GM23338 (cell line): Measurements from ENCODE around the gene GPR78. TPM values are rescaled to one million over a fixed set of nuclear protein-coding genes. Genes with fewer than 3 reads are reported as not detected.

Source experiments
- ATAC-seq: fragments of 200-7000 bp; cut with Tn5 transposase; 3 replicates; pipeline ENCODE4 v1.9.1; 2020
- DNase-seq: peaks from one replicate; pipeline ENCODE4 v3.0.0-alpha.2; 2015; ENCODE audit warnings: low spot score
- H2AFZ ChIP-seq: fragments of 200-600 bp; sonication (generic); 2 replicates; pipeline ENCODE4 v1.8.0; 2016; ENCODE audit warnings: antibody characterized with exemption, mild to moderate bottlenecking, moderate library complexity
- H3F3A ChIP-seq: fragments of 200-600 bp; sonication (generic); replicated peaks from 2 replicates; pipeline ENCODE4 v1.8.0; 2017; ENCODE audit warnings: antibody characterized with exemption, mixed run types, low read depth
- H3K27ac ChIP-seq: fragments of 200-600 bp; sonication (generic); 2 replicates; pipeline ENCODE4 v1.6.1; 2016; ENCODE audit warnings: low read depth
- H3K27me3 ChIP-seq: fragments of 200-600 bp; sonication (generic); 2 replicates; pipeline ENCODE4 v1.8.0; 2016; ENCODE audit warnings: mild to moderate bottlenecking, mixed run types, moderate library complexity; ENCODE audit not compliant: insufficient read depth
- H3K36me3 ChIP-seq: fragments of 200-600 bp; sonication (generic); 2 replicates; pipeline ENCODE4 v1.8.0; 2016; ENCODE audit warnings: mild to moderate bottlenecking; ENCODE audit not compliant: insufficient read depth
- H3K4me1 ChIP-seq: fragments of 200-600 bp; sonication (generic); 2 replicates; pipeline ENCODE4 v1.8.0; 2016; ENCODE audit warnings: mild to moderate bottlenecking, moderate library complexity; ENCODE audit not compliant: insufficient read depth
- H3K4me2 ChIP-seq: fragments of 200-600 bp; sonication (generic); 2 replicates; pipeline ENCODE4 v1.7.1; 2017; ENCODE audit warnings: mixed run types
- H3K4me3 ChIP-seq: fragments of 200-600 bp; sonication (generic); 2 replicates; pipeline ENCODE4 v1.6.1; 2016; ENCODE audit warnings: mixed run types
- H3K79me2 ChIP-seq: fragments of 200-600 bp; sonication (generic); replicated peaks from 2 replicates; pipeline ENCODE4 v1.8.0; 2017; ENCODE audit warnings: mild to moderate bottlenecking; ENCODE audit not compliant: insufficient read depth
- H3K9me2 ChIP-seq: fragments of 200-600 bp; sonication (generic); 2 replicates; pipeline ENCODE4 v1.8.0; 2017; ENCODE audit not compliant: insufficient read depth
- H4K20me1 ChIP-seq: fragments of 200-600 bp; sonication (generic); replicated peaks from 2 replicates; pipeline ENCODE4 v1.8.0; 2017; ENCODE audit warnings: mild to moderate bottlenecking; ENCODE audit not compliant: insufficient read depth
- H3K27ac Mint-ChIP-seq: 2 replicates; pipeline ENCODE4 v1.8.0; 2020; ENCODE audit warnings: inconsistent platforms, mild to moderate bottlenecking, moderate library complexity, mixed read lengths
- H3K27me3 Mint-ChIP-seq: 3 replicates; pipeline ENCODE4 v1.8.0; 2022; ENCODE audit warnings: low read depth, mild to moderate bottlenecking, moderate library complexity, mixed read lengths, inconsistent platforms; ENCODE audit not compliant: insufficient read depth, poor library complexity
- H3K36me3 Mint-ChIP-seq: 3 replicates; pipeline ENCODE4 v1.8.0; 2021; ENCODE audit warnings: low read depth, mild to moderate bottlenecking, inconsistent platforms, moderate library complexity, mixed read lengths
- H3K4me1 Mint-ChIP-seq: 3 replicates; pipeline ENCODE4 v1.8.0; 2020; ENCODE audit warnings: mild to moderate bottlenecking, inconsistent platforms, mixed read lengths
- H3K4me3 Mint-ChIP-seq: 3 replicates; pipeline ENCODE4 v1.8.0; 2021; ENCODE audit warnings: moderate library complexity, mild to moderate bottlenecking, inconsistent platforms, mixed read lengths
- H3K9me3 Mint-ChIP-seq: 3 replicates; pipeline ENCODE4 v1.8.0; 2020; ENCODE audit warnings: moderate library complexity, mild to moderate bottlenecking, inconsistent platforms, mixed read lengths
- CREB1 ChIP-seq: fragments of 250-450 bp; sonication (Bioruptor Pico); IDR thresholded peaks from 2 replicates; pipeline ENCODE4 v1.5.0; 2020; ENCODE audit warnings: low read depth, mild to moderate bottlenecking, moderate library complexity
- EZH2 ChIP-seq: fragments of 200-600 bp; sonication (generic); IDR thresholded peaks from one replicate; pipeline ENCODE4 v1.8.0; 2017; ENCODE audit warnings: antibody characterized with exemption, mild to moderate bottlenecking, low read depth; ENCODE audit not compliant: unreplicated experiment
- EZH2phosphoT487 ChIP-seq: fragments of 200-600 bp; sonication (generic); IDR thresholded peaks from one replicate; pipeline ENCODE4 v1.8.1; 2018; ENCODE audit warnings: antibody characterized with exemption; ENCODE audit not compliant: unreplicated experiment
- JUNB ChIP-seq: IDR thresholded peaks from one replicate; pipeline ENCODE4 v1.6.1; 2016; ENCODE audit warnings: antibody characterized with exemption; ENCODE audit not compliant: unreplicated experiment
- NANOG ChIP-seq: IDR thresholded peaks from 2 replicates; pipeline ENCODE4 v1.6.1; 2016; ENCODE audit warnings: antibody characterized with exemption, borderline replicate concordance
- POLR2AphosphoS5 ChIP-seq: IDR thresholded peaks from 2 replicates; pipeline ENCODE4 v1.6.1; 2016; ENCODE audit warnings: antibody characterized with exemption, low read depth
- REST ChIP-seq: IDR thresholded peaks from one replicate; pipeline ENCODE4 v1.6.1; 2018; ENCODE audit warnings: antibody characterized with exemption; ENCODE audit not compliant: unreplicated experiment
- STAT1 ChIP-seq: IDR thresholded peaks from one replicate; pipeline ENCODE4 v1.6.1; 2016; ENCODE audit warnings: antibody characterized with exemption; ENCODE audit not compliant: unreplicated experiment
- ZNF114 ChIP-seq: fragments of 250-450 bp; sonication (Bioruptor Pico); IDR thresholded peaks from 2 replicates; pipeline ENCODE4 v1.5.0; 2020; ENCODE audit warnings: mild to moderate bottlenecking, moderate library complexity
- ZNF331 ChIP-seq: fragments of 250-450 bp; sonication (Bioruptor Pico); IDR thresholded peaks from 2 replicates; pipeline ENCODE4 v1.5.0; 2020; ENCODE audit warnings: low read depth, mild to moderate bottlenecking, moderate library complexity
- ZNF462 ChIP-seq: fragments of 250-450 bp; sonication (Bioruptor Pico); IDR thresholded peaks from 2 replicates; pipeline ENCODE4 v1.5.0; 2020; ENCODE audit warnings: mild to moderate bottlenecking, moderate library complexity
- polyA plus RNA-seq: library from polyadenylated mRNA; unstranded; fragments of >200 nt; fragmentation: Nextera tagmentation; extraction: Ambion mirVana; gene quantifications from 2 replicates; pipeline ENCODE4 v1.2.1, GENCODE V29; 2016
- total RNA-seq: library from RNA; depleted of rRNA; stranded (reverse); fragments of >200 nt; shearing (Covaris generic); gene quantifications from 2 replicates; pipeline ENCODE4 v1.2.3, GENCODE V29; 2014
- TF ChIP-seq, protein P1 (sequence below), 2 experiments: fragments of 200-600 bp in 1 of 2; sonication (generic) in 1 of 2; conservative IDR thresholded peaks; 2 replicates each; pipeline versions ENCODE4 v1.5.1 to v1.6.1; 2016 to 2017; ENCODE audit warnings: antibody characterized with exemption in 2 of 2, low read depth in 2 of 2, mild to moderate bottlenecking in 2 of 2, moderate library complexity in 1 of 2
- TF ChIP-seq, protein P2 (sequence below): IDR thresholded peaks from 2 replicates; pipeline ENCODE4 v1.6.1; 2016; ENCODE audit warnings: antibody characterized with exemption

Gene GPR78
- total and polyA plus RNA-seq, 2 experiments from 2014 or later: 0.82 to 2.7 TPM

DNA sequence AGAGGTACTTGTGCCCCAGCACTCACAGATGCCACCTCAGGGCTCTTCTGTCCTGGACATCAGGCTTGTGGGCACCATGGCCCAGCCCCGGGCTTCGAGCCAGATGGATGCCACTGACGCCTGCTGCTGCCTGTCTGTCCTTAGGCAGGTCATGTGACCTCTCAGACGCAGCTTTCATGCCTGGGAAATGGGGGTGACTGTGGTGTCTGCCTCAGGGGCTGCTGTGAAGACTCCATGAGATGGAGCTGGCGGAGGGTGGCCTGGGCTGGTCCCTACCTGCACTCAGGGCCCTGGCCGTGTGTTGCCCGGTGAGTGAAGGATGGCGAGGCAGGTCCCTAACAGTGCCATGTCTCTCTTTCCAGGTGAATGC is 18.9 kb downstream of the GPR78 start:
- Mint-ChIP-seq H3K36me3 (peaks cover 6% of the 10 kb centered on the region), H3K4me1 (peaks cover 5% of the 10 kb centered on the region), H3K27me3 (peaks cover 1% of the 10 kb centered on the region), H3K27ac (no peak overlapping the region), H3K4me3 (no peak overlapping the region), H3K9me3 (no peaks in the 10 kb centered on the region)
- H3K4me2 ChIP-seq: no peak overlapping the region
- H3K27ac ChIP-seq: no peak overlapping the region
- H3K27me3 ChIP-seq: no peaks in the 10 kb centered on the region
- no peak overlapping the region for H3K4me3 ChIP-seq
- no peaks in the 10 kb centered on the region for H3K9me2 ChIP-seq
- DNase-seq (no peak), ATAC-seq (no peak)
- peaks cover 2% of the 10 kb centered on the region; the same call in 1 of the 2 replicates for H3K4me1 ChIP-seq
- peaks cover 8% of the 10 kb centered on the region; the same call in 1 of the 2 replicates for H4K20me1 ChIP-seq
- no peaks in the 10 kb centered on the region for H3K36me3 ChIP-seq
- no peaks in the 10 kb centered on the region for H3F3A ChIP-seq
- H3K79me2 ChIP-seq: peaks cover 12% of the 10 kb centered on the region
- TF ChIP-seq STAT1 (no peak), ZNF114 (CRISPR knock-in tag) (no peak), ZNF331 (no peak), EZH2 (no peak), ZNF462 (no peak), NANOG (no peak), CREB1 (no peak), REST (no peak), JUNB (no peak), EZH2phosphoT487 (no peak), POLR2AphosphoS5 (no peak)
- TF ChIP-seq, protein P1, sequence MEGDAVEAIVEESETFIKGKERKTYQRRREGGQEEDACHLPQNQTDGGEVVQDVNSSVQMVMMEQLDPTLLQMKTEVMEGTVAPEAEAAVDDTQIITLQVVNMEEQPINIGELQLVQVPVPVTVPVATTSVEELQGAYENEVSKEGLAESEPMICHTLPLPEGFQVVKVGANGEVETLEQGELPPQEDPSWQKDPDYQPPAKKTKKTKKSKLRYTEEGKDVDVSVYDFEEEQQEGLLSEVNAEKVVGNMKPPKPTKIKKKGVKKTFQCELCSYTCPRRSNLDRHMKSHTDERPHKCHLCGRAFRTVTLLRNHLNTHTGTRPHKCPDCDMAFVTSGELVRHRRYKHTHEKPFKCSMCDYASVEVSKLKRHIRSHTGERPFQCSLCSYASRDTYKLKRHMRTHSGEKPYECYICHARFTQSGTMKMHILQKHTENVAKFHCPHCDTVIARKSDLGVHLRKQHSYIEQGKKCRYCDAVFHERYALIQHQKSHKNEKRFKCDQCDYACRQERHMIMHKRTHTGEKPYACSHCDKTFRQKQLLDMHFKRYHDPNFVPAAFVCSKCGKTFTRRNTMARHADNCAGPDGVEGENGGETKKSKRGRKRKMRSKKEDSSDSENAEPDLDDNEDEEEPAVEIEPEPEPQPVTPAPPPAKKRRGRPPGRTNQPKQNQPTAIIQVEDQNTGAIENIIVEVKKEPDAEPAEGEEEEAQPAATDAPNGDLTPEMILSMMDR (conservative IDR thresholded peaks at IDR 0.05; ENCODE audit: low read depth in 2 of 2): no peak
- TF ChIP-seq, protein P2, sequence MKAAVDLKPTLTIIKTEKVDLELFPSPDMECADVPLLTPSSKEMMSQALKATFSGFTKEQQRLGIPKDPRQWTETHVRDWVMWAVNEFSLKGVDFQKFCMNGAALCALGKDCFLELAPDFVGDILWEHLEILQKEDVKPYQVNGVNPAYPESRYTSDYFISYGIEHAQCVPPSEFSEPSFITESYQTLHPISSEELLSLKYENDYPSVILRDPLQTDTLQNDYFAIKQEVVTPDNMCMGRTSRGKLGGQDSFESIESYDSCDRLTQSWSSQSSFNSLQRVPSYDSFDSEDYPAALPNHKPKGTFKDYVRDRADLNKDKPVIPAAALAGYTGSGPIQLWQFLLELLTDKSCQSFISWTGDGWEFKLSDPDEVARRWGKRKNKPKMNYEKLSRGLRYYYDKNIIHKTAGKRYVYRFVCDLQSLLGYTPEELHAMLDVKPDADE: no peak
- H2AFZ ChIP-seq: no peak overlapping the region
